CD14-positive monocyte (primary cell): ENCODE measurements around the gene MGARP. TPM values are rescaled to one million over a fixed set of nuclear protein-coding genes. Genes with fewer than 3 reads are reported as not detected.

Experiments used
- DNase-seq, 3 donors: peaks; one replicate each; pipeline ENCODE4 v3.0.0-alpha.2; 2011 to 2022
- H2AFZ ChIP-seq: 2 replicates; pipeline ENCODE4 v1.6.0; 2012; ENCODE audit warnings: mild to moderate bottlenecking, low read depth, low read length, inconsistent platforms; ENCODE audit not compliant: insufficient read depth, poor library complexity, severe bottlenecking
- H3K27ac ChIP-seq, 2 donors: 1 replicate in 1 of 2; 2 replicates in 1 of 2; pipeline ENCODE4 v1.5.1; 2012 to 2013; ENCODE audit warnings: low read length in 2 of 2, control low read depth in 1 of 2, inconsistent platforms in 1 of 2, low read depth in 1 of 2, mild to moderate bottlenecking in 1 of 2
- H3K27me3 ChIP-seq, 2 donors: one replicate each; pipeline versions ENCODE4 v1.6.0 to v1.6.1; 2011 to 2013; ENCODE audit warnings: low read length in 2 of 2; ENCODE audit not compliant: control insufficient read depth in 2 of 2, insufficient read depth in 2 of 2
- H3K36me3 ChIP-seq, 2 donors: replicated peaks in 1 of 2; 1 replicate in 1 of 2; 2 replicates in 1 of 2; pipeline versions ENCODE4 v1.5.1 to v1.6.1; 2012 to 2013; ENCODE audit warnings: low read length in 2 of 2, control low read depth in 1 of 2, inconsistent platforms in 1 of 2, mild to moderate bottlenecking in 1 of 2; ENCODE audit not compliant: insufficient read depth in 2 of 2, control insufficient read depth in 1 of 2
- H3K4me1 ChIP-seq, 2 donors: 1 replicate in 1 of 2; 2 replicates in 1 of 2; pipeline versions ENCODE4 v1.5.1 to v1.6.1; 2012 to 2013; ENCODE audit warnings: low read length in 2 of 2, control low read depth in 1 of 2, inconsistent platforms in 1 of 2, mild to moderate bottlenecking in 1 of 2, moderate library complexity in 1 of 2; ENCODE audit not compliant: insufficient read depth in 2 of 2, control insufficient read depth in 1 of 2
- H3K4me2 ChIP-seq: replicated peaks from 2 replicates; pipeline ENCODE3; 2012; ENCODE audit warnings: low read length, moderate library complexity, mild to moderate bottlenecking; ENCODE audit not compliant: poor library complexity, severe bottlenecking; ENCODE audit errors: extremely low read depth
- H3K4me3 ChIP-seq, 3 experiments: fragments of 200-600 bp in 1 of 3; sonication (generic) in 1 of 3; replicated peaks in 1 of 3; 1 replicate in 2 of 3; 2 replicates in 1 of 3; pipeline ENCODE4 v1.5.1; 2011 to 2013; ENCODE audit warnings: low read length in 3 of 3, mild to moderate bottlenecking in 3 of 3, control low read depth in 2 of 3, low read depth in 2 of 3, inconsistent platforms in 1 of 3, moderate library complexity in 1 of 3
- H3K79me2 ChIP-seq: 2 replicates; pipeline ENCODE4 v1.6.0; 2012; ENCODE audit warnings: mild to moderate bottlenecking, control low read depth, inconsistent platforms, low read length, moderate library complexity; ENCODE audit not compliant: insufficient read depth
- H3K9ac ChIP-seq: 2 replicates; pipeline ENCODE4 v1.6.0; 2017; ENCODE audit warnings: low read length, mild to moderate bottlenecking; ENCODE audit not compliant: insufficient read depth, poor library complexity, severe bottlenecking
- H3K9me3 ChIP-seq, 2 donors: replicated peaks in 1 of 2; 1 replicate in 1 of 2; 2 replicates in 1 of 2; pipeline versions ENCODE4 v1.5.1 to v1.6.1; 2012 to 2013; ENCODE audit warnings: low read length in 2 of 2, control low read depth in 1 of 2; ENCODE audit not compliant: control insufficient read depth in 1 of 2, insufficient read depth in 1 of 2
- H4K20me1 ChIP-seq: 2 replicates; pipeline ENCODE4 v1.6.0; 2012; ENCODE audit warnings: mild to moderate bottlenecking, low read length, control low read depth, moderate library complexity; ENCODE audit not compliant: insufficient read depth
- H3K27ac Mint-ChIP-seq, 7 donors: one replicate each; pipeline ENCODE4 v1.8.0; 2020; ENCODE audit warnings: mild to moderate bottlenecking in 7 of 7, mixed read lengths in 7 of 7, moderate library complexity in 6 of 7, inconsistent platforms in 2 of 7
- H3K27me3 Mint-ChIP-seq, 3 donors: one replicate each; pipeline ENCODE4 v1.8.0; 2021 to 2022; ENCODE audit warnings: low read depth in 3 of 3, mild to moderate bottlenecking in 3 of 3, mixed read lengths in 3 of 3, moderate library complexity in 3 of 3, inconsistent platforms in 1 of 3
- H3K36me3 Mint-ChIP-seq, 2 donors: one replicate each; pipeline ENCODE4 v1.8.0; 2020; ENCODE audit warnings: mixed read lengths in 2 of 2, inconsistent platforms in 1 of 2, mild to moderate bottlenecking in 1 of 2
- H3K4me1 Mint-ChIP-seq: one replicate; pipeline ENCODE4 v1.8.0; 2020; ENCODE audit warnings: mild to moderate bottlenecking, mixed read lengths
- H3K4me3 Mint-ChIP-seq, 2 donors: one replicate each; pipeline ENCODE4 v1.8.0; 2020; ENCODE audit warnings: mild to moderate bottlenecking in 2 of 2, mixed read lengths in 2 of 2, moderate library complexity in 1 of 2
- H3K9me3 Mint-ChIP-seq, 7 donors: one replicate each; pipeline ENCODE4 v1.8.0; 2020 to 2022; ENCODE audit warnings: mixed read lengths in 7 of 7, mild to moderate bottlenecking in 6 of 7, moderate library complexity in 6 of 7, inconsistent platforms in 2 of 7
- WGBS: methylation state at CpG from one replicate; pipeline ENCODE4 v1.1.5; 2013; ENCODE audit warnings: missing lambda C conversion rate; ENCODE audit not compliant: insufficient coverage; 5-methylcytosine and 5-hydroxymethylcytosine counted together
- intact Hi-C, 2 donors: fragments of 100-400 bp; cut with micrococcal nuclease; formaldehyde crosslinking; loops; one replicate each; pipeline versions ENCODE4 v1.15.0 to v1.15.1; 2023
- polyA plus RNA-seq, 3 donors: library from polyadenylated mRNA; depleted of rRNA in 1 of 3; unstranded in 2 of 3; stranded (reverse) in 1 of 3; fragments of 300-500 nt in 2 of 3; fragments of >200 nt in 1 of 3; fragmentation: Illumina TruSeq in 2 of 3; gene quantifications; 1 replicate in 2 of 3; 2 replicates in 1 of 3; pipeline ENCODE4 v1.2.3, GENCODE V29; 2012 to 2021
- TF ChIP-seq, protein P1 (sequence below): fragments of 200-600 bp; IDR thresholded peaks from one replicate; pipeline ENCODE4 v1.8.0; 2022; ENCODE audit warnings: antibody characterized with exemption, mild to moderate bottlenecking

Gene MGARP
- polyA plus RNA-seq, 3 donors, result 0.19 TPM; not detected in 2

DNA sequence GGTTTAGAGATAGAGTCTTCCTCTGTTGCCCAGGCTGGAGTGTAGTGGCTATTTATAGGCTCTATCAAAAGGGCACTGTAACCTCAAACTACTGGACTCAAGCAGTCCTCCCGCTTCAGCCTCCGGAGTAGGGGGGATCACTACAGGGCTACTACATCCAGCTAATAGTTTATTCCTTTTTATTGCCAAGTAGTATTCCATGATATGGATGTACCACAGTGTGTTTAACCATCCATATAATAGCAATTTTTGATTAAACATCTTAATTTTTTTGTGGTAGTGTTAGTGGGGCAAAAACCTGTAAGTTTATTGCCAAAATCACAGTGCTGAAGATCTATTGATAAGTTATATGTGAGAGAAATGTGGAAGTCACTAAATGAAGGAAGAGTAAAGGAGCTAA is 24.9 kb upstream of the MGARP start:
- no peaks in the 10 kb centered on the region for H3K27me3 ChIP-seq
- DNase-seq, result no peak
- TF ChIP-seq, protein P1, sequence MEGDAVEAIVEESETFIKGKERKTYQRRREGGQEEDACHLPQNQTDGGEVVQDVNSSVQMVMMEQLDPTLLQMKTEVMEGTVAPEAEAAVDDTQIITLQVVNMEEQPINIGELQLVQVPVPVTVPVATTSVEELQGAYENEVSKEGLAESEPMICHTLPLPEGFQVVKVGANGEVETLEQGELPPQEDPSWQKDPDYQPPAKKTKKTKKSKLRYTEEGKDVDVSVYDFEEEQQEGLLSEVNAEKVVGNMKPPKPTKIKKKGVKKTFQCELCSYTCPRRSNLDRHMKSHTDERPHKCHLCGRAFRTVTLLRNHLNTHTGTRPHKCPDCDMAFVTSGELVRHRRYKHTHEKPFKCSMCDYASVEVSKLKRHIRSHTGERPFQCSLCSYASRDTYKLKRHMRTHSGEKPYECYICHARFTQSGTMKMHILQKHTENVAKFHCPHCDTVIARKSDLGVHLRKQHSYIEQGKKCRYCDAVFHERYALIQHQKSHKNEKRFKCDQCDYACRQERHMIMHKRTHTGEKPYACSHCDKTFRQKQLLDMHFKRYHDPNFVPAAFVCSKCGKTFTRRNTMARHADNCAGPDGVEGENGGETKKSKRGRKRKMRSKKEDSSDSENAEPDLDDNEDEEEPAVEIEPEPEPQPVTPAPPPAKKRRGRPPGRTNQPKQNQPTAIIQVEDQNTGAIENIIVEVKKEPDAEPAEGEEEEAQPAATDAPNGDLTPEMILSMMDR, result no peak
- Mint-ChIP-seq H3K27me3 (no peaks in the 10 kb centered on the region), H3K9me3 (peaks cover 0 to 4% (median 2%) of the 10 kb centered on the region in 7 donors), H3K4me1 (peaks cover 34% of the 10 kb centered on the region), H3K27ac (no peak overlapping the region), H3K36me3 (peaks cover 7 to 28% of the 10 kb centered on the region in 2 donors), H3K4me3 (no peak overlapping the region)
- H3K36me3 ChIP-seq, result peaks cover 0 to 21% of the 10 kb centered on the region in 2 donors
- H3K9me3 ChIP-seq, result no peaks in the 10 kb centered on the region
- peaks cover 12 to 28% of the 10 kb centered on the region in 2 donors for H3K4me1 ChIP-seq
- peaks cover 100% of the 10 kb centered on the region for H3K79me2 ChIP-seq
- no peak overlapping the region for H3K4me3 ChIP-seq
- no CpG with 5 or more reads among the region's 2 CpGs for WGBS
- H4K20me1 ChIP-seq, result peaks cover 47% of the 10 kb centered on the region
- no peak overlapping the region for H2AFZ ChIP-seq
- H3K4me2 ChIP-seq, result no peak overlapping the region
- no peak overlapping the region for H3K9ac ChIP-seq
- intact Hi-C loops, result loop anchor here (5.0 to 10.0 kb wide), 2 partner anchors 128 to 250 kb away; partner anchors contain the start of genes ELF2 (in 2 of the 2) and SETD7 (in 1 of the 2)
- no peak overlapping the region for H3K27ac ChIP-seq

DNA sequence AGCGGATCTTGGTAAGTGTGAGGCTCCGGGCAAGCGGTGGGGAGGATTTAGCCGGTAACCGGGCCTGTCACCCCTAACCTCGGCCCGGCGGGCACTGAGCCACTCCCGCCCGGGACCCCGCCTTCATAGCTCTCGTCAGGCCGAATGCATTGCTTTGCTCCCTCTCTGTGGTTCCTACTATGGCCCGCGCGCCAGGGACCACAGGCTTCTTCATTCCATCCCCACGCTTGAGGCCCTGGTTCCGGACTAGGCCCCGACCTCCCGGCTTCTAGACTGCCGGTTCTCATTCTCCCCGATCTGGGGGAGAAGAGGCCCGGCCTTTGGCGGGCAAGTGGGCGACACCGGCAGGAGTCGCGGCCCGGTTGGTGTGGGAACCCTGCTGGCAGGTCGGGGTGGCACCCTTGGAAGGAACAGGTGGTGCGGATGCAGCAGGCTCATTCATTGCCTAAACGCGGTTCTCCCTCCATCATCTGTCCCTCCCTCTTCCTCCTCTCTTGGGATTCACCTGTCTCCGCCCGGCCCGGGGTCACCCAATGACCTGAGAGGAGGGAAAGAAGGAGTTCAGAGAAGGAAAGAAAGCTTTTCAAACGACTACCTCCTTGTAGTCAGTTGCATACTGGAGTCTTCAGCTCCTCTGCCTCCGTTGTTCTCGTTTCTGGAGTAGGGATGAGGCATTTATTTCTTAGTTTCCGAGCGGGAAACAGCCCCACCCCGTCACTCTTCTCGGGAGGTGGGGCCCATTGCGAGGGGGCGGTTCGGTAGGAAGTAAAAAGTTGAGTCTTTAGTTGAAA is 22.0 kb upstream of the MGARP start, which contains the start of gene NDUFC1:
TSS of gene NDUFC1 (minus strand) at position 657 of the 791 bp plus-strand sequence. CDS start 6,679 bp downstream, outside the sequence.
- H3K9me3 Mint-ChIP-seq, result peaks cover 0 to 4% (median 2%) of the 10 kb centered on the region in 7 donors
- WGBS, result 0% methylated on average over 20 of the region's 46 CpGs
- intact Hi-C loops, result loop anchor here (5.0 to 10.0 kb wide), 2 partner anchors 125 to 253 kb away; partner anchors contain the start of genes ELF2 (in 2 of the 2) and SETD7 (in 1 of the 2)

More for the DNA sequence above, 22.0 kb upstream of the MGARP start, which contains the start of gene NDUFC1:
- H3K79me2 ChIP-seq, result peaks cover 92% of the 10 kb centered on the region
- H3K9me3 ChIP-seq, result no peaks in the 10 kb centered on the region
- Mint-ChIP-seq H3K27ac (peak within 1 kb of the TSS; percentile 97 to 100 (median 99)), H3K4me3 (peak within 1 kb of the TSS; percentile 99 to 100), H3K36me3 (peaks cover 7 to 22% of the 10 kb centered on the region in 2 donors), H3K27me3 (no peaks in the 10 kb centered on the region), H3K4me1 (peaks cover 45% of the 10 kb centered on the region)
- H3K27ac ChIP-seq, result peak within 1 kb of the TSS; percentile 89 to 95
- H2AFZ ChIP-seq, result peak within 1 kb of the TSS; percentile 90
- TF ChIP-seq, protein P1, result peak; percentile 31
- peaks cover 32% of the 10 kb centered on the region for H4K20me1 ChIP-seq
- H3K36me3 ChIP-seq, result peaks cover 0 to 18% of the 10 kb centered on the region in 2 donors
- no peaks in the 10 kb centered on the region for H3K27me3 ChIP-seq
- peak within 1 kb of the TSS; percentile 82 for H3K4me2 ChIP-seq
- peaks cover 20 to 48% of the 10 kb centered on the region in 2 donors for H3K4me1 ChIP-seq
- peak within 1 kb of the TSS; percentile 72 to 94 (median 75) for H3K4me3 ChIP-seq
- peak; percentile 42 to 47 (median 43) for DNase-seq
- peak within 1 kb of the TSS; percentile 89 for H3K9ac ChIP-seq
